GM12873 (cell line): ENCODE results near the gene RNF130.

Experiments
- CTCF ChIP-seq: IDR thresholded peaks from 2 replicates; pipeline ENCODE4 v1.5.1; 2012; ENCODE audit warnings: low read depth, mild to moderate bottlenecking, moderate library complexity, low read length, control low read depth; ENCODE audit not compliant: insufficient read depth; ENCODE audit errors: missing control alignments

Gene RNF130

DNA sequence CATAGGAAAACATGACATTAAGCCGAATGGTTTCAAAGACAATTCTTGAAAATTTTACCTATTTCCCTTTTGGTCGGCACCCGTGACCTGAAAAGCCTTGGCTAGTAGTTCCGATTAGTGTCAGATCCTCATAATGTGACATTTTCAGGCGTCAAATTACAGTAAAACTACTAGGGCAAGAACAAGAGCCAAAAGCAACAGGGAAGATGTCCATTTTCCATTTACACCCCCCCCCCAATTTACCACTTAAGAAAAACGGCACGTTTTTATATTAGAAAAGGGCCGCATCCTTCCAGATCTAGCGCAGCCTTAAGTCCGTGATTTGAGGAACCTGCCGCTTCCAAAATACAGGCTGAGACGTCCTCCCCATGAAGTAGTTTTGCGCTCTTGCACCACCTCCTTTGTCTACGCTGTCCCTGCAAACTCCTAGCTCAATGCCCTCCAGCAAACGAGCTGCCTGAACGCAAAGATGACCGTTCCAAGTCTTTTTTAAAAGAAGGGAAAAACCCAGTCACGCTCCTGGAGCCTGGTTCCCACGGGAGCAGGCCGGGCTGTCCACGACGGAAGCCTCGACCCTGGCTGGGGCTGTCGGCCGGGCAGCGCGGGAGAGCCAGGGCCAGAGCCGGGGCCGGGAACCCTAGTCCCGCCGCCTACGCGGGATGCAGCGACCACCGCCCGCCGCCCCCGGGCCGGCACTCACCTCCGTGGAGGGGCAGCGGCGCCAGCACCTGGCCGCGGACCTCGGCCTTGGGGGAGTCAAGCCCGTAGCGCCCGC, 616 bp downstream of the RNF130 start:
- no peak for TF ChIP-seq CTCF

- no peak for TF ChIP-seq CTCF
Measured at GRCh38 chr5:180069589-180070247, 1.8 kb downstream of the RNF130 start.

DNA sequence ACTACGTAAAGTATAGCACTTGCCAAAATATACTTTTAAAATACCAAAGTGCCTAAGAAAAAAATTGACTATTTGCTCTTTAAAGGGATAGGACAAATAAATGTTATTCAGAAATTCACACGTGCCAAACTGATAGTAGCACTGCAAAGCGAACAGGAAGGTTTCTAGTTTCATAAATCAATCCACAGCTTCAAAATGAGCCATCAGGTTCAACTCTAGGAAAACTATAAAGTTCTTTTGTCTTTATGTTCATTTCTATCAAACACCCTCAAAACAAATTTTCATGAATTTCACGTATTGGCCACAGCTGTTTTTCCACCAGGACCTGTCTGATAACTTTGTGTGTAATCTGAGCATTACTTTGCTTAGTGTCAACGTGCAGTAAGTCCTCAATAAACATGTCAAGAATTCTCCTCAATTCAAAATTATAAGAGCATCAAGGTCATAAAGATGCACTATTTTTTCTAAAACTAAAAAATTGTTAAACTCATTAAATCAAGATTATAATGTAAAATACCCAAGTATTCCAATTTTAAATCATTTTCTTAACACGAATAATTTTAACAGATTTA, 3.0 kb downstream of the RNF130 start:
- TF ChIP-seq CTCF = no peak

DNA sequence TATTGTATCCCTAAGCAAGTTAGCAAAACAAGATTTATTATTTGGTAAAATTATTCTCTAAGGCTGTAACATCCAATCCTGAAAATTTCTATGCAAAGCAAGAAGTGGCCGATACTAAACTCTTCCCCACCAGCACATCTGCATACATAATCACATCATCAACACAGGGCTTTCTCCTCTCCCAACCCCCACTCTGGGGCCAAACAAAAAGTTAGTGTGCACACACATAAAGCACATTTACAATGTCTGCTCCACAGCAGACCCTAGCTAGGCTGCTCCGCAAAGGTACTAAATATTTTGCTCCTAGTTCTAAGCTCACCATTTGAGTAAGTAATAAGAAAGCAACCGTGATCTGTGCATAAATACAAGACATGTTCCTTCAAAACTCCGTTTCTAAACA, 3.6 kb downstream of the RNF130 start:
- TF ChIP-seq CTCF = no peak

- TF ChIP-seq CTCF = no peak
Measured at GRCh38 chr5:180060192-180060591, 11.4 kb downstream of the RNF130 start.

- TF ChIP-seq CTCF = no peak
Measured at GRCh38 chr5:180059326-180059725, 12.2 kb downstream of the RNF130 start.

DNA sequence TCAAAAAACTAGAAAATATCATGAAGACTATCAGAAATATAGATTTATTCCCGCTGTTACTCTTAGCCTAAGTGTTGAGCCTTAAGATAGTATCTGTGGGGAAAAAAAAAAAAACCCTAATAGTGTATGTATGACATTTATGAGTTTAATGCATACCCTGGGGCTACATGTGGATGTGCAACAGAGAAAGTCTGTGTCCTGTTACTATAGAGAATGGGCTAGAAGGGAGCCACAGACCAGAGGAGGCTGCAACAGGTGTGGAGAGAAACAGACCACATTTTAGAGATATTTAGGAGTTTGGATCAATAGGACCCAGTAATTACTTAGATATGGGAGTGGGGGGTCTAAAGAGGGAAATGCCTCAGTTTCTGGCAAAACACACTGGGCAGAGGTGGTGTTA, 15.4 kb downstream of the RNF130 start:
- TF ChIP-seq CTCF = no peak
